ENCODE measurements around the gene GAS1.

Gene GAS1

GRCh38 chr9:86907346-86907745 lies 40.0 kb downstream of the GAS1 start:
- H3K36me3 ChIP-seq (ENCODE audit: control insufficient read depth in 4 of 4, insufficient read depth in 4 of 4, low read length in 3 of 4) = no peaks in the 10 kb centered on the region
- DNase-seq = no peak
- peaks cover 3 to 36% (median 9%) of the 10 kb centered on the region in 5 experiments for H3K27me3 ChIP-seq (replicated peaks in 2 of 5; ENCODE audit: control insufficient read depth in 4 of 5, insufficient read depth in 5 of 5, low read length in 4 of 5)
- CTCF ChIA-PET = no interaction called here
- H3K4me1 ChIP-seq (ENCODE audit: control extremely low read depth in 1 of 4, control insufficient read depth in 4 of 4, insufficient read depth in 4 of 4, low read length in 3 of 4) = peaks cover 0 to 6% (median under 1%) of the 10 kb centered on the region in 4 experiments
- POLR2A ChIA-PET = no interaction called here
- 100% methylated on average over 1 of the region's 1 CpG for WGBS (ENCODE audit: insufficient coverage)
- no peak overlapping the region for H3K4me3 ChIP-seq (ENCODE audit: control insufficient read depth in 1 of 7, extremely low read depth in 1 of 7, insufficient read depth in 4 of 7, low read depth in 2 of 7, low read length in 6 of 7)
- H3K27ac ChIP-seq (ENCODE audit: insufficient read depth in 1 of 2, low read depth in 1 of 2, low read length in 2 of 2, poor library complexity in 1 of 2, severe bottlenecking in 2 of 2) = no peak overlapping the region
- H3K9me3 ChIP-seq (ENCODE audit: control extremely low read depth in 1 of 5, control insufficient read depth in 4 of 5, insufficient read depth in 2 of 5, low read depth in 1 of 5, low read length in 4 of 5) = peaks cover 0 to 14% (median 0%) of the 10 kb centered on the region in 5 experiments

GRCh38 chr9:86903734-86904085 lies 43.6 kb downstream of the GAS1 start:
- POLR2A ChIA-PET = no interaction called here

DNA sequence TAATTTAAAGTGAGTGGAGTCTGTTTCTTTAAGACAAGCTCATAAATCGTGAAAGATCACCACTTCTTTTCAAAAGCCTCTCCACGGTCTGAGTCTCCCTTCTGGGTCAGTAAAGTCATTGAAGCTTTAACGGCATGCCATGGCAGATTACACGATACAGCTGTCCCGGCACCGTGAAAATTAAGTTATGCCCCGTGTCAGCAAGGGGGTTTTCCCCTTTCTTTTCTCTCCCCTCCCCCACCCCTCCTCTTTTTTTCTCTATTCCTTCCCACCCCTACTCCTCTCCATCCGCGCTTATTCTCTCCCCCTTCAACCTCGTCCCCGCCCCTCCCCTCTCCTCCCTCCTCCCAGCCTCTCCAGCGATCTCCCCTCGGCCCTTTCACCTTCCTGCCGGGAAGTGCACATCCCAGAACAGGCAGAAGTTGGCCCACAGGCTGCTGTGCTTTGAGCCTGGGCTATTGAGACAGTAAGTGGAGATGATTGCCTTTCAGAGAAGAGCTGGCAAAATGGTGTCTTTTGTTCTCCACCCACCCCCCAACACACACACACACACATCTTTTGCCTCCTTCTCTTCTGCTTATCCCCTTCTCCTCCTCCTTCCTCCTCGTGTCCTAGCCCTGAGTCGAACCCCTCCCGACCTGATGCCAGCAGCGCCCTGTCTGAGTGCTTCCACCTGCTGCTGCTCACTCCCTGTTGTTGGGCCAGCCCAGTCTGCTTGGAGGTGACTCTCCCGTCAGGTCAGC lies 44.1 kb downstream of the GAS1 start:
- POLR2A ChIA-PET = no interaction called here
- H3K27me3 ChIP-seq (replicated peaks in 2 of 5; ENCODE audit: control insufficient read depth in 4 of 5, insufficient read depth in 5 of 5, low read length in 4 of 5) = peaks cover 8 to 47% (median 21%) of the 10 kb centered on the region in 5 experiments
- WGBS (ENCODE audit: insufficient coverage) = 22% methylated on average over 12 of the region's 19 CpGs
- CTCF ChIA-PET = no interaction called here
- no peak overlapping the region for H3K27ac ChIP-seq (ENCODE audit: insufficient read depth in 1 of 2, low read depth in 1 of 2, low read length in 2 of 2, poor library complexity in 1 of 2, severe bottlenecking in 2 of 2)
- no peak for DNase-seq
- H3K9me3 ChIP-seq (ENCODE audit: control extremely low read depth in 1 of 5, control insufficient read depth in 4 of 5, insufficient read depth in 2 of 5, low read depth in 1 of 5, low read length in 4 of 5) = peaks cover 0 to 6% (median 1%) of the 10 kb centered on the region in 5 experiments
- H3K36me3 ChIP-seq (ENCODE audit: control insufficient read depth in 4 of 4, insufficient read depth in 4 of 4, low read length in 3 of 4) = no peaks in the 10 kb centered on the region
- H3K4me3 ChIP-seq (ENCODE audit: control insufficient read depth in 1 of 7, extremely low read depth in 1 of 7, insufficient read depth in 4 of 7, low read depth in 2 of 7, low read length in 6 of 7) = no peak overlapping the region
- H3K4me1 ChIP-seq (ENCODE audit: control extremely low read depth in 1 of 4, control insufficient read depth in 4 of 4, insufficient read depth in 4 of 4, low read length in 3 of 4) = peaks cover 0 to 7% (median under 1%) of the 10 kb centered on the region in 4 experiments

More at GRCh38 chr9:86903734-86904085, 43.6 kb downstream of the GAS1 start:
- H3K9me3 ChIP-seq (ENCODE audit: control extremely low read depth in 1 of 5, control insufficient read depth in 4 of 5, insufficient read depth in 2 of 5, low read depth in 1 of 5, low read length in 4 of 5) = peaks cover 0 to 6% (median 1%) of the 10 kb centered on the region in 5 experiments
- H3K36me3 ChIP-seq (ENCODE audit: control insufficient read depth in 4 of 4, insufficient read depth in 4 of 4, low read length in 3 of 4) = no peaks in the 10 kb centered on the region
- H3K27me3 ChIP-seq (replicated peaks in 2 of 5; ENCODE audit: control insufficient read depth in 4 of 5, insufficient read depth in 5 of 5, low read length in 4 of 5) = peaks cover 8 to 46% (median 21%) of the 10 kb centered on the region in 5 experiments
- no peak overlapping the region for H3K4me3 ChIP-seq (ENCODE audit: control insufficient read depth in 1 of 7, extremely low read depth in 1 of 7, insufficient read depth in 4 of 7, low read depth in 2 of 7, low read length in 6 of 7)
- no peak for DNase-seq
- peaks cover 0 to 7% (median under 1%) of the 10 kb centered on the region in 4 experiments for H3K4me1 ChIP-seq (ENCODE audit: control extremely low read depth in 1 of 4, control insufficient read depth in 4 of 4, insufficient read depth in 4 of 4, low read length in 3 of 4)
- no CpG with 5 or more reads among the region's 2 CpGs for WGBS (ENCODE audit: insufficient coverage)
- CTCF ChIA-PET = no interaction called here
- H3K27ac ChIP-seq (ENCODE audit: insufficient read depth in 1 of 2, low read depth in 1 of 2, low read length in 2 of 2, poor library complexity in 1 of 2, severe bottlenecking in 2 of 2) = no peak overlapping the region

DNA sequence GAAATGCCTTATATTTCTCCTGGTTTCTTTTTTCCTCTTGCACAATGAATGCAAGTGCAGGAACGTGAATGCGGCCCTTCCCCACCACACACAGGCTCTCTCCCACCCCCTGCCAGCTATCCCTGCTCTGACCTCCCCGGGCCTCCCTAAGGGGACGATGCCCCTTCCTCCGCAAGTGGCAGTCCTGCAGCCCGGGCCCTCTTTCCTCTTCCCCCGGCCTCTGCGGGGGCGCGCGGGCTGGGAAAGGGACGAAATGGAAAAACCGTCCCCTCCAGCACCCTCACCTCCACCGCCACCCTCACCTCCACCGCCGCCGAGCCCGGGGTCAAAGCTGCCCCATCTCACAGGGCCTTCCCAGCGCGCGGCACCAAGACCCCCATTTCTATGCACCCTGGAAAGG lies 44.7 kb downstream of the GAS1 start:
- ChIA-PET POLR2A (no interaction called here), CTCF (no interaction called here)
- Histone ChIP-seq H3K4me1 (ENCODE audit: control extremely low read depth in 1 of 4, control insufficient read depth in 4 of 4, insufficient read depth in 4 of 4, low read length in 3 of 4) (peaks cover 0 to 7% (median under 1%) of the 10 kb centered on the region in 4 experiments), H3K27ac (ENCODE audit: insufficient read depth in 1 of 2, low read depth in 1 of 2, low read length in 2 of 2, poor library complexity in 1 of 2, severe bottlenecking in 2 of 2) (no peak overlapping the region), H3K36me3 (ENCODE audit: control insufficient read depth in 4 of 4, insufficient read depth in 4 of 4, low read length in 3 of 4) (no peaks in the 10 kb centered on the region), H3K4me3 (ENCODE audit: control insufficient read depth in 1 of 7, extremely low read depth in 1 of 7, insufficient read depth in 4 of 7, low read depth in 2 of 7, low read length in 6 of 7) (no peak overlapping the region), H3K9me3 (ENCODE audit: control extremely low read depth in 1 of 5, control insufficient read depth in 4 of 5, insufficient read depth in 2 of 5, low read depth in 1 of 5, low read length in 4 of 5) (peaks cover 0 to 6% (median 1%) of the 10 kb centered on the region in 5 experiments), H3K27me3 (replicated peaks in 2 of 5; ENCODE audit: control insufficient read depth in 4 of 5, insufficient read depth in 5 of 5, low read length in 4 of 5) (peaks cover 8 to 48% (median 21%) of the 10 kb centered on the region in 5 experiments)
- DNase-seq = no peak
- 0% methylated on average over 3 of the region's 21 CpGs for WGBS (ENCODE audit: insufficient coverage)

GRCh38 chr9:86902176-86902575 lies 45.1 kb downstream of the GAS1 start:
- H3K27ac ChIP-seq (ENCODE audit: insufficient read depth in 1 of 2, low read depth in 1 of 2, low read length in 2 of 2, poor library complexity in 1 of 2, severe bottlenecking in 2 of 2) = no peak overlapping the region
- peaks cover 0 to 6% (median 1%) of the 10 kb centered on the region in 5 experiments for H3K9me3 ChIP-seq (ENCODE audit: control extremely low read depth in 1 of 5, control insufficient read depth in 4 of 5, insufficient read depth in 2 of 5, low read depth in 1 of 5, low read length in 4 of 5)
- no peak overlapping the region for H3K4me3 ChIP-seq (ENCODE audit: control insufficient read depth in 1 of 7, extremely low read depth in 1 of 7, insufficient read depth in 4 of 7, low read depth in 2 of 7, low read length in 6 of 7)
- no peak for DNase-seq
- peaks cover 8 to 48% (median 21%) of the 10 kb centered on the region in 5 experiments for H3K27me3 ChIP-seq (replicated peaks in 2 of 5; ENCODE audit: control insufficient read depth in 4 of 5, insufficient read depth in 5 of 5, low read length in 4 of 5)
- ChIA-PET POLR2A (no interaction called here), CTCF (no interaction called here)
- H3K36me3 ChIP-seq (ENCODE audit: control insufficient read depth in 4 of 4, insufficient read depth in 4 of 4, low read length in 3 of 4) = no peaks in the 10 kb centered on the region
- 20% methylated on average over 6 of the region's 8 CpGs for WGBS (ENCODE audit: insufficient coverage)
- peaks cover 0 to 7% (median under 1%) of the 10 kb centered on the region in 4 experiments for H3K4me1 ChIP-seq (ENCODE audit: control extremely low read depth in 1 of 4, control insufficient read depth in 4 of 4, insufficient read depth in 4 of 4, low read length in 3 of 4)

GRCh38 chr9:86901511-86901910 lies 45.8 kb downstream of the GAS1 start:
- H3K36me3 ChIP-seq (ENCODE audit: control insufficient read depth in 4 of 4, insufficient read depth in 4 of 4, low read length in 3 of 4) = no peaks in the 10 kb centered on the region
- no peak overlapping the region for H3K27ac ChIP-seq (ENCODE audit: insufficient read depth in 1 of 2, low read depth in 1 of 2, low read length in 2 of 2, poor library complexity in 1 of 2, severe bottlenecking in 2 of 2)
- H3K9me3 ChIP-seq (ENCODE audit: control extremely low read depth in 1 of 5, control insufficient read depth in 4 of 5, insufficient read depth in 2 of 5, low read depth in 1 of 5, low read length in 4 of 5) = peaks cover 0 to 6% (median under 1%) of the 10 kb centered on the region in 5 experiments
- WGBS (ENCODE audit: insufficient coverage) = 96% methylated on average over 3 of the region's 3 CpGs
- peaks cover 0 to 7% (median under 1%) of the 10 kb centered on the region in 4 experiments for H3K4me1 ChIP-seq (ENCODE audit: control extremely low read depth in 1 of 4, control insufficient read depth in 4 of 4, insufficient read depth in 4 of 4, low read length in 3 of 4)
- H3K4me3 ChIP-seq (ENCODE audit: control insufficient read depth in 1 of 7, extremely low read depth in 1 of 7, insufficient read depth in 4 of 7, low read depth in 2 of 7, low read length in 6 of 7) = no peak overlapping the region
- ChIA-PET CTCF (no interaction called here), POLR2A (no interaction called here)
- peaks cover 8 to 47% (median 21%) of the 10 kb centered on the region in 5 experiments for H3K27me3 ChIP-seq (replicated peaks in 2 of 5; ENCODE audit: control insufficient read depth in 4 of 5, insufficient read depth in 5 of 5, low read length in 4 of 5)
- DNase-seq = no peak

Data from common myeloid progenitor, CD34-positive (primary cell).